Measurements from ENCODE around the gene SCYL1. TPM values are rescaled to one million over a fixed set of nuclear protein-coding genes. Genes with fewer than 3 reads are reported as not detected.

Gene SCYL1
- total and polyA plus RNA-seq, 4 donors: 33.7 to 62.0 (median 52.6) TPM

DNA sequence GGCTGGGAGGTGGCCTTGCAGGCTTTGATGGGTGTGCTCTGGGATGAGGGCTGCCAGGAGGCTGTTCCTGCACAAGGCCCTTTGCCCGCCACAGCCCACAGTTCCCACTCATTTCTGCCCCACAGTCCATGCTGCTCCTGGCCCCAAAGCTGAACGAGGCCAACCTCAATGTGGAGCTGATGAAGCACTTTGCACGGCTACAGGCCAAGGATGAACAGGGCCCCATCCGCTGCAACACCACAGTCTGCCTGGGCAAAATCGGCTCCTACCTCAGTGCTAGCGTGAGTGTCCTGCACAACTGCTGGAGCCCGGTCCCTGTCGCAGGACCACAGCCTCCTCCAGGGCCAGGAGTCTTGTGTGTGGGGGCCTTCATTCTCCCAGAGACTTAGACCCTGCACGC is 10.2 kb downstream of the SCYL1 start:
- no peak overlapping the region for H3K27ac ChIP-seq (ENCODE audit: low read depth in 1 of 2, low read length in 2 of 2)
- peaks cover 7 to 33% (median 22%) of the 10 kb centered on the region in 4 donors for H3K4me1 ChIP-seq (ENCODE audit: control insufficient read depth in 4 of 4, insufficient read depth in 4 of 4, low read length in 3 of 4)
- H3K9ac ChIP-seq (ENCODE audit: low read depth in 1 of 2, low read length in 2 of 2): no peak overlapping the region
- no peak overlapping the region for H3K4me3 ChIP-seq (ENCODE audit: low read depth in 1 of 3, low read length in 3 of 3)
- H3K36me3 ChIP-seq (ENCODE audit: control insufficient read depth in 4 of 4, insufficient read depth in 3 of 4, low read depth in 1 of 4, low read length in 3 of 4): peaks cover 11 to 41% (median 28%) of the 10 kb centered on the region in 4 donors
- no peak for DNase-seq (ENCODE audit: low spot score)
- no peaks in the 10 kb centered on the region for H3K27me3 ChIP-seq (ENCODE audit: control insufficient read depth in 4 of 4, insufficient read depth in 4 of 4, low read length in 3 of 4)
- TF ChIP-seq, protein P1, sequence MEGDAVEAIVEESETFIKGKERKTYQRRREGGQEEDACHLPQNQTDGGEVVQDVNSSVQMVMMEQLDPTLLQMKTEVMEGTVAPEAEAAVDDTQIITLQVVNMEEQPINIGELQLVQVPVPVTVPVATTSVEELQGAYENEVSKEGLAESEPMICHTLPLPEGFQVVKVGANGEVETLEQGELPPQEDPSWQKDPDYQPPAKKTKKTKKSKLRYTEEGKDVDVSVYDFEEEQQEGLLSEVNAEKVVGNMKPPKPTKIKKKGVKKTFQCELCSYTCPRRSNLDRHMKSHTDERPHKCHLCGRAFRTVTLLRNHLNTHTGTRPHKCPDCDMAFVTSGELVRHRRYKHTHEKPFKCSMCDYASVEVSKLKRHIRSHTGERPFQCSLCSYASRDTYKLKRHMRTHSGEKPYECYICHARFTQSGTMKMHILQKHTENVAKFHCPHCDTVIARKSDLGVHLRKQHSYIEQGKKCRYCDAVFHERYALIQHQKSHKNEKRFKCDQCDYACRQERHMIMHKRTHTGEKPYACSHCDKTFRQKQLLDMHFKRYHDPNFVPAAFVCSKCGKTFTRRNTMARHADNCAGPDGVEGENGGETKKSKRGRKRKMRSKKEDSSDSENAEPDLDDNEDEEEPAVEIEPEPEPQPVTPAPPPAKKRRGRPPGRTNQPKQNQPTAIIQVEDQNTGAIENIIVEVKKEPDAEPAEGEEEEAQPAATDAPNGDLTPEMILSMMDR (IDR thresholded peaks at IDR 0.05; ENCODE audit: low read depth, low read length, missing input control): no peak
- TF ChIP-seq, protein P2, sequence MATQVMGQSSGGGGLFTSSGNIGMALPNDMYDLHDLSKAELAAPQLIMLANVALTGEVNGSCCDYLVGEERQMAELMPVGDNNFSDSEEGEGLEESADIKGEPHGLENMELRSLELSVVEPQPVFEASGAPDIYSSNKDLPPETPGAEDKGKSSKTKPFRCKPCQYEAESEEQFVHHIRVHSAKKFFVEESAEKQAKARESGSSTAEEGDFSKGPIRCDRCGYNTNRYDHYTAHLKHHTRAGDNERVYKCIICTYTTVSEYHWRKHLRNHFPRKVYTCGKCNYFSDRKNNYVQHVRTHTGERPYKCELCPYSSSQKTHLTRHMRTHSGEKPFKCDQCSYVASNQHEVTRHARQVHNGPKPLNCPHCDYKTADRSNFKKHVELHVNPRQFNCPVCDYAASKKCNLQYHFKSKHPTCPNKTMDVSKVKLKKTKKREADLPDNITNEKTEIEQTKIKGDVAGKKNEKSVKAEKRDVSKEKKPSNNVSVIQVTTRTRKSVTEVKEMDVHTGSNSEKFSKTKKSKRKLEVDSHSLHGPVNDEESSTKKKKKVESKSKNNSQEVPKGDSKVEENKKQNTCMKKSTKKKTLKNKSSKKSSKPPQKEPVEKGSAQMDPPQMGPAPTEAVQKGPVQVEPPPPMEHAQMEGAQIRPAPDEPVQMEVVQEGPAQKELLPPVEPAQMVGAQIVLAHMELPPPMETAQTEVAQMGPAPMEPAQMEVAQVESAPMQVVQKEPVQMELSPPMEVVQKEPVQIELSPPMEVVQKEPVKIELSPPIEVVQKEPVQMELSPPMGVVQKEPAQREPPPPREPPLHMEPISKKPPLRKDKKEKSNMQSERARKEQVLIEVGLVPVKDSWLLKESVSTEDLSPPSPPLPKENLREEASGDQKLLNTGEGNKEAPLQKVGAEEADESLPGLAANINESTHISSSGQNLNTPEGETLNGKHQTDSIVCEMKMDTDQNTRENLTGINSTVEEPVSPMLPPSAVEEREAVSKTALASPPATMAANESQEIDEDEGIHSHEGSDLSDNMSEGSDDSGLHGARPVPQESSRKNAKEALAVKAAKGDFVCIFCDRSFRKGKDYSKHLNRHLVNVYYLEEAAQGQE (IDR thresholded peaks at IDR 0.05): no peak
- WGBS: 93% methylated on average over 9 of the region's 9 CpGs
- no peaks in the 10 kb centered on the region for H3K9me3 ChIP-seq (ENCODE audit: control insufficient read depth in 4 of 4, low read length in 3 of 4)

DNA sequence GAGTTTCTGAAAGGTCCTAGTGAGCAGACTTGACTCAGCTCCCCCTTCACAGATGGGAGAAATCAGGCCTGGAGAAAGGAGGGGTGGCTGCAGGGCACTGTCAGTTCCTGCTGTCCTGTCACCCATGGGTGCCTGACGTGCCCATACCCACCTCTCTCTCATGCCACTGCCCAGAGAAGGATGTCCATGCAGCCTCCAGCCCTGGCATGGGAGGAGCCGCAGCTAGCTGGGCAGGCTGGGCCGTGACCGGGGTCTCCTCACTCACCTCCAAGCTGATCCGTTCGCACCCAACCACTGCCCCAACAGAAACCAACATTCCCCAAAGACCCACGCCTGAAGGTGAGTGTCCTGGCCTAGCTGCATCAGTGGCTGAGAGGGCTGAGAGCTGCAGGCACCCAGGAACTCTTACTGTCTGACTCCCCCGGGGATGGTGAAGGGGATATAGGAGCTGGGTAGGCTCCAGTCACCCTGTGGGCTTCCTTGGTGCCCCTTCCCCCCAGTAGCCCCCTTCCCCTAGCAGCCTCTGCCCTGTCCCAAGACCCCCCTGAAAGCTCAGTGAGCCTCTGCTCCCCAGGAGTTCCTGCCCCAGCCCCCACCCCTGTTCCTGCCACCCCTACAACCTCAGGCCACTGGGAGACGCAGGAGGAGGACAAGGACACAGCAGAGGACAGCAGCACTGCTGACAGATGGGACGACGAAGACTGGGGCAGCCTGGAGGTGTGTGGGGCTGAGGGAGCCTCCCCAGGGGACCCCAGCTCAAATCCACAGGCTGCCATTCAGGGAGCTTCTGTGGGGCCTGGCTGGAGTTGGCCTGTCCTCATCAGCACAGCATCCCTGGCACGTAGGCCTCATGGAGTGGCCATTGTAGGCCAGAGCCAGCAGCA is 11.8 kb downstream of the SCYL1 start:
- Histone ChIP-seq H3K36me3 (ENCODE audit: control insufficient read depth in 4 of 4, insufficient read depth in 3 of 4, low read depth in 1 of 4, low read length in 3 of 4) (peaks cover 5 to 28% (median 20%) of the 10 kb centered on the region in 4 donors), H3K9me3 (ENCODE audit: control insufficient read depth in 4 of 4, low read length in 3 of 4) (no peaks in the 10 kb centered on the region), H3K27me3 (ENCODE audit: control insufficient read depth in 4 of 4, insufficient read depth in 4 of 4, low read length in 3 of 4) (no peaks in the 10 kb centered on the region), H3K9ac (ENCODE audit: low read depth in 1 of 2, low read length in 2 of 2) (no peak overlapping the region), H3K4me3 (ENCODE audit: low read depth in 1 of 3, low read length in 3 of 3) (no peak overlapping the region), H3K4me1 (ENCODE audit: control insufficient read depth in 4 of 4, insufficient read depth in 4 of 4, low read length in 3 of 4) (peaks cover 10 to 31% (median 20%) of the 10 kb centered on the region in 4 donors), H3K27ac (ENCODE audit: low read depth in 1 of 2, low read length in 2 of 2) (no peak overlapping the region)
- WGBS: 94% methylated on average over 12 of the region's 12 CpGs
- DNase-seq (ENCODE audit: low spot score): no peak
- TF ChIP-seq RAD21 (IDR thresholded peaks at IDR 0.05) (no peak), SP1 (IDR thresholded peaks at IDR 0.05) (no peak), HNF4A (conservative IDR thresholded peaks at IDR 0.05) (no peak), YY1 (IDR thresholded peaks at IDR 0.05) (no peak), HNF4G (IDR thresholded peaks at IDR 0.05) (no peak), MAX (IDR thresholded peaks at IDR 0.05) (no peak), NR2F2 (IDR thresholded peaks at IDR 0.05) (no peak), FOXA1 (IDR thresholded peaks at IDR 0.05) (no peak), JUND (IDR thresholded peaks at IDR 0.05) (no peak)
- TF ChIP-seq, protein P2 (IDR thresholded peaks at IDR 0.05): no peak
- TF ChIP-seq, protein P3, sequence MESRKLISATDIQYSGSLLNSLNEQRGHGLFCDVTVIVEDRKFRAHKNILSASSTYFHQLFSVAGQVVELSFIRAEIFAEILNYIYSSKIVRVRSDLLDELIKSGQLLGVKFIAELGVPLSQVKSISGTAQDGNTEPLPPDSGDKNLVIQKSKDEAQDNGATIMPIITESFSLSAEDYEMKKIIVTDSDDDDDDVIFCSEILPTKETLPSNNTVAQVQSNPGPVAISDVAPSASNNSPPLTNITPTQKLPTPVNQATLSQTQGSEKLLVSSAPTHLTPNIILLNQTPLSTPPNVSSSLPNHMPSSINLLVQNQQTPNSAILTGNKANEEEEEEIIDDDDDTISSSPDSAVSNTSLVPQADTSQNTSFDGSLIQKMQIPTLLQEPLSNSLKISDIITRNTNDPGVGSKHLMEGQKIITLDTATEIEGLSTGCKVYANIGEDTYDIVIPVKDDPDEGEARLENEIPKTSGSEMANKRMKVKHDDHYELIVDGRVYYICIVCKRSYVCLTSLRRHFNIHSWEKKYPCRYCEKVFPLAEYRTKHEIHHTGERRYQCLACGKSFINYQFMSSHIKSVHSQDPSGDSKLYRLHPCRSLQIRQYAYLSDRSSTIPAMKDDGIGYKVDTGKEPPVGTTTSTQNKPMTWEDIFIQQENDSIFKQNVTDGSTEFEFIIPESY (IDR thresholded peaks at IDR 0.05): no peak
